Measurements from ENCODE around the gene CACNA1H.
"Not testable (repeated sequence)": the region's sequence is repeated elsewhere in the genome, so short reads cannot be mapped to it uniquely, and the experiment has no call there.

Gene CACNA1H

GRCh38 chr16:1255276-1256122, 102.6 kb downstream of the CACNA1H start, which contains the start of gene TPSD1:
Gene TPSD1, plus strand, starts transcription at chr16:1256069. Its CDS starts 212 bp downstream, at chr16:1256281.
- not testable (repeated sequence) for DNase-seq (ENCODE audit: low read depth)

GRCh38 chr16:1256296-1256873, 103.5 kb downstream of the CACNA1H start:
- not testable (repeated sequence) for DNase-seq (ENCODE audit: low read depth)

- DNase-seq (ENCODE audit: low read depth): no peak
Observed at GRCh38 chr16:1256874-1257322, 104.0 kb downstream of the CACNA1H start.

- DNase-seq (ENCODE audit: low read depth): no peak
Observed at GRCh38 chr16:1257561-1258224, 104.8 kb downstream of the CACNA1H start.

- no peak for DNase-seq (ENCODE audit: low read depth)
Observed at GRCh38 chr16:1258225-1258600, 105.3 kb downstream of the CACNA1H start.

- no peak for DNase-seq (ENCODE audit: low read depth)
Observed at GRCh38 chr16:1258906-1259759, 106.2 kb downstream of the CACNA1H start.

GRCh38 chr16:1259760-1260068, 106.8 kb downstream of the CACNA1H start:
- no peak for DNase-seq (ENCODE audit: low read depth)

- no peak for DNase-seq (ENCODE audit: low read depth)
Observed at GRCh38 chr16:1260101-1260680, 107.3 kb downstream of the CACNA1H start.

GRCh38 chr16:1261131-1261892, 108.4 kb downstream of the CACNA1H start:
- DNase-seq (ENCODE audit: low read depth): no peak

GRCh38 chr16:1262210-1262845, 109.4 kb downstream of the CACNA1H start:
- DNase-seq (ENCODE audit: low read depth): no peak

GRCh38 chr16:1262846-1263221, 109.9 kb downstream of the CACNA1H start:
- DNase-seq (ENCODE audit: low read depth): no peak

- DNase-seq (ENCODE audit: low read depth): no peak
Observed at GRCh38 chr16:1263591-1264344, 110.9 kb downstream of the CACNA1H start.

- no peak for DNase-seq (ENCODE audit: low read depth)
Observed at GRCh38 chr16:1264345-1265089, 111.6 kb downstream of the CACNA1H start.

GRCh38 chr16:1265090-1265630, 112.3 kb downstream of the CACNA1H start:
- no peak for DNase-seq (ENCODE audit: low read depth)

- DNase-seq (ENCODE audit: low read depth): no peak
Observed at GRCh38 chr16:1265826-1266225, 112.9 kb downstream of the CACNA1H start.

GRCh38 chr16:1269418-1269817, 116.5 kb downstream of the CACNA1H start:
- DNase-seq (ENCODE audit: low read depth): not testable (repeated sequence)

GRCh38 chr16:1271380-1271723, 118.4 kb downstream of the CACNA1H start:
- no peak for DNase-seq (ENCODE audit: low read depth)

All from fibroblast of the conjunctiva (primary cell).